ENCODE data around the gene MBD3L4. TPM values are rescaled to one million over a fixed set of nuclear protein-coding genes. Genes with fewer than 3 reads are reported as not detected.

The MBD3L4 gene
- total and polyA plus RNA-seq, 2 of the 13 experiments (the other 11 are each of a cell fraction or from before 2014, with no cell fraction given): not detected

DNA sequence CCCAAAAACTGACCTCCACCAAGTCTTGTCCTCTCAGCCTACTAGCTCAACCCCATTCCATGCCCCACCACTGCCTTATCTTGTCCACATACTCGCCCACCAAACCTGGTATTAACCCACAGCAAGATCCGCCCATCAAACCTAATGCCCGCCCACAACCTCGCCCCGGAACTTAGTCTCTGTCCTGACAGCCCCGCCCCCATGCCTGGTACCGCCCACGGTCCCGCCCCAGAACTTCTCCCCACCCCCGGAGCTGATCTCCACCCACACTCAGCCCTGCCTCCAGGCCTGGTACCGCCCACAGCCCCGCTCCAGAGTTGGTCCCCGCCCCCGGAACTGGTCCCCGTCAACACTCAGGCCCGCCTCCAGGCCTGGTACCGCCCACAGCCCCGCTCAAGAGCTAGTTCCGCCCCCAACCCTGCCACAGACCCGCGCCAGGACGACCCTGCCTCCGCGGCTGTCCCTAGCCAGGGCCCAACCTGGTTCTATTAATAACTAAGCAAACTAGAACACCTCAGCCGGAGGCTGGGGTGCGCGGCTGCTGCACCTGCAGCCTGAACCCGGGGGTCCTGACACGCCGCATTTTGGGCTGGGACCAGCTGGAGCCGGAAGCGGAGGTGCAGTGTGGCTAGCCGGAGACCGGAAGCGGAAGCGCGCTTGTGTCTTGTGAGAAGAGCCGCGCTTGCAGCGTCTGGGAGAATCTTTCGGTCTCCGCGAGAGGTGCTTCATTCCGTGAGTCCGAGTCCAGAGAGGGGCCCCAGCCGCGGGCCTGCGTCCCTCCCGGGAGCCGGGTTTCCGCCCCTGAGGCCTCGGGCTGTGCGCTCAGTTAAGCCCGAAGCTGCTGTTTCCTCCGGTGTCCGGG, 29.3 kb upstream of the MBD3L4 start, which contains the start of gene ZNF557 (continued):
- TF ChIP-seq, protein P1, sequence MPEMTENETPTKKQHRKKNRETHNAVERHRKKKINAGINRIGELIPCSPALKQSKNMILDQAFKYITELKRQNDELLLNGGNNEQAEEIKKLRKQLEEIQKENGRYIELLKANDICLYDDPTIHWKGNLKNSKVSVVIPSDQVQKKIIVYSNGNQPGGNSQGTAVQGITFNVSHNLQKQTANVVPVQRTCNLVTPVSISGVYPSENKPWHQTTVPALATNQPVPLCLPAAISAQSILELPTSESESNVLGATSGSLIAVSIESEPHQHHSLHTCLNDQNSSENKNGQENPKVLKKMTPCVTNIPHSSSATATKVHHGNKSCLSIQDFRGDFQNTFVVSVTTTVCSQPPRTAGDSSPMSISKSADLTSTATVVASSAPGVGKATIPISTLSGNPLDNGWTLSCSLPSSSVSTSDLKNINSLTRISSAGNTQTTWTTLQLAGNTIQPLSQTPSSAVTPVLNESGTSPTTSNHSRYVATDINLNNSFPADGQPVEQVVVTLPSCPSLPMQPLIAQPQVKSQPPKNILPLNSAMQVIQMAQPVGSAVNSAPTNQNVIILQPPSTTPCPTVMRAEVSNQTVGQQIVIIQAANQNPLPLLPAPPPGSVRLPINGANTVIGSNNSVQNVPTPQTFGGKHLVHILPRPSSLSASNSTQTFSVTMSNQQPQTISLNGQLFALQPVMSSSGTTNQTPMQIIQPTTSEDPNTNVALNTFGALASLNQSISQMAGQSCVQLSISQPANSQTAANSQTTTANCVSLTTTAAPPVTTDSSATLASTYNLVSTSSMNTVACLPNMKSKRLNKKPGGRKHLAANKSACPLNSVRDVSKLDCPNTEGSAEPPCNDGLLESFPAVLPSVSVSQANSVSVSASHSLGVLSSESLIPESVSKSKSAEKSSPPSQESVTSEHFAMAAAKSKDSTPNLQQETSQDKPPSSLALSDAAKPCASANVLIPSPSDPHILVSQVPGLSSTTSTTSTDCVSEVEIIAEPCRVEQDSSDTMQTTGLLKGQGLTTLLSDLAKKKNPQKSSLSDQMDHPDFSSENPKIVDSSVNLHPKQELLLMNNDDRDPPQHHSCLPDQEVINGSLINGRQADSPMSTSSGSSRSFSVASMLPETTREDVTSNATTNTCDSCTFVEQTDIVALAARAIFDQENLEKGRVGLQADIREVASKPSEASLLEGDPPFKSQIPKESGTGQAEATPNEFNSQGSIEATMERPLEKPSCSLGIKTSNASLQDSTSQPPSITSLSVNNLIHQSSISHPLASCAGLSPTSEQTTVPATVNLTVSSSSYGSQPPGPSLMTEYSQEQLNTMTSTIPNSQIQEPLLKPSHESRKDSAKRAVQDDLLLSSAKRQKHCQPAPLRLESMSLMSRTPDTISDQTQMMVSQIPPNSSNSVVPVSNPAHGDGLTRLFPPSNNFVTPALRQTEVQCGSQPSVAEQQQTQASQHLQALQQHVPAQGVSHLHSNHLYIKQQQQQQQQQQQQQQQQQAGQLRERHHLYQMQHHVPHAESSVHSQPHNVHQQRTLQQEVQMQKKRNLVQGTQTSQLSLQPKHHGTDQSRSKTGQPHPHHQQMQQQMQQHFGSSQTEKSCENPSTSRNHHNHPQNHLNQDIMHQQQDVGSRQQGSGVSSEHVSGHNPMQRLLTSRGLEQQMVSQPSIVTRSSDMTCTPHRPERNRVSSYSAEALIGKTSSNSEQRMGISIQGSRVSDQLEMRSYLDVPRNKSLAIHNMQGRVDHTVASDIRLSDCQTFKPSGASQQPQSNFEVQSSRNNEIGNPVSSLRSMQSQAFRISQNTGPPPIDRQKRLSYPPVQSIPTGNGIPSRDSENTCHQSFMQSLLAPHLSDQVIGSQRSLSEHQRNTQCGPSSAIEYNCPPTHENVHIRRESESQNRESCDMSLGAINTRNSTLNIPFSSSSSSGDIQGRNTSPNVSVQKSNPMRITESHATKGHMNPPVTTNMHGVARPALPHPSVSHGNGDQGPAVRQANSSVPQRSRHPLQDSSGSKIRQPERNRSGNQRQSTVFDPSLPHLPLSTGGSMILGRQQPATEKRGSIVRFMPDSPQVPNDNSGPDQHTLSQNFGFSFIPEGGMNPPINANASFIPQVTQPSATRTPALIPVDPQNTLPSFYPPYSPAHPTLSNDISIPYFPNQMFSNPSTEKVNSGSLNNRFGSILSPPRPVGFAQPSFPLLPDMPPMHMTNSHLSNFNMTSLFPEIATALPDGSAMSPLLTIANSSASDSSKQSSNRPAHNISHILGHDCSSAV (CRISPR knock-in tag; IDR thresholded peaks at IDR 0.05; ENCODE audit: borderline replicate concordance): 0 out of 2 replicates have a peak, but pooled peaks have one; percentile 64
- TF ChIP-seq CHCHD3 (CRISPR knock-in tag; IDR thresholded peaks at IDR 0.05) (no peak), RARG (CRISPR knock-in tag; IDR thresholded peaks at IDR 0.05; ENCODE audit: low read depth) (no peak), MED8 (CRISPR knock-in tag; IDR thresholded peaks at IDR 0.05; ENCODE audit: insufficient replicate concordance) (peak; percentile 24), ZNF670 (CRISPR knock-in tag; IDR thresholded peaks at IDR 0.05; ENCODE audit: borderline replicate concordance) (no peak), MAFG (CRISPR knock-in tag; IDR thresholded peaks at IDR 0.05) (no peak), IRF2 (CRISPR knock-in tag; IDR thresholded peaks at IDR 0.05) (peak; percentile 71), ZNF274 (CRISPR knock-in tag; IDR thresholded peaks at IDR 0.05) (peak; percentile 36; the same call in 1 of the 2 replicates), PHB2 (IDR thresholded peaks at IDR 0.05; ENCODE audit: partially characterized antibody) (no peak), KLF9 (CRISPR knock-in tag; IDR thresholded peaks at IDR 0.05; ENCODE audit: low read depth) (no peak), CCDC6 (CRISPR knock-in tag; IDR thresholded peaks at IDR 0.05) (peak; percentile 68; the same call in 1 of the 2 replicates), NR2C2 (CRISPR knock-in tag; IDR thresholded peaks at IDR 0.05; ENCODE audit: borderline replicate concordance) (peak; percentile 91), ZNF839 (CRISPR knock-in tag; IDR thresholded peaks at IDR 0.05; ENCODE audit: borderline replicate concordance) (peak; percentile 42), SALL2 (CRISPR knock-in tag; IDR thresholded peaks at IDR 0.05) (peak; percentile 78)
- TF ChIP-seq, protein P2, sequence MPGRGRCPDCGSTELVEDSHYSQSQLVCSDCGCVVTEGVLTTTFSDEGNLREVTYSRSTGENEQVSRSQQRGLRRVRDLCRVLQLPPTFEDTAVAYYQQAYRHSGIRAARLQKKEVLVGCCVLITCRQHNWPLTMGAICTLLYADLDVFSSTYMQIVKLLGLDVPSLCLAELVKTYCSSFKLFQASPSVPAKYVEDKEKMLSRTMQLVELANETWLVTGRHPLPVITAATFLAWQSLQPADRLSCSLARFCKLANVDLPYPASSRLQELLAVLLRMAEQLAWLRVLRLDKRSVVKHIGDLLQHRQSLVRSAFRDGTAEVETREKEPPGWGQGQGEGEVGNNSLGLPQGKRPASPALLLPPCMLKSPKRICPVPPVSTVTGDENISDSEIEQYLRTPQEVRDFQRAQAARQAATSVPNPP (CRISPR knock-in tag; IDR thresholded peaks at IDR 0.05): no peak
- TF ChIP-seq, protein P3, sequence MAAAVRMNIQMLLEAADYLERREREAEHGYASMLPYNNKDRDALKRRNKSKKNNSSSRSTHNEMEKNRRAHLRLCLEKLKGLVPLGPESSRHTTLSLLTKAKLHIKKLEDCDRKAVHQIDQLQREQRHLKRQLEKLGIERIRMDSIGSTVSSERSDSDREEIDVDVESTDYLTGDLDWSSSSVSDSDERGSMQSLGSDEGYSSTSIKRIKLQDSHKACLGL (CRISPR knock-in tag; IDR thresholded peaks at IDR 0.05): peak; percentile 73
- TF ChIP-seq, protein P4, sequence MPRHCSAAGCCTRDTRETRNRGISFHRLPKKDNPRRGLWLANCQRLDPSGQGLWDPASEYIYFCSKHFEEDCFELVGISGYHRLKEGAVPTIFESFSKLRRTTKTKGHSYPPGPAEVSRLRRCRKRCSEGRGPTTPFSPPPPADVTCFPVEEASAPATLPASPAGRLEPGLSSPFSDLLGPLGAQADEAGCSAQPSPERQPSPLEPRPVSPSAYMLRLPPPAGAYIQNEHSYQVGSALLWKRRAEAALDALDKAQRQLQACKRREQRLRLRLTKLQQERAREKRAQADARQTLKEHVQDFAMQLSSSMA (CRISPR knock-in tag; IDR thresholded peaks at IDR 0.05): peak; percentile 74; the same call in 1 of the 2 replicates
